ENCODE measurements around the gene TUB.
A peak's percentile ranks its signal among the peaks of the same experiment; 100 is the strongest.

DNA sequence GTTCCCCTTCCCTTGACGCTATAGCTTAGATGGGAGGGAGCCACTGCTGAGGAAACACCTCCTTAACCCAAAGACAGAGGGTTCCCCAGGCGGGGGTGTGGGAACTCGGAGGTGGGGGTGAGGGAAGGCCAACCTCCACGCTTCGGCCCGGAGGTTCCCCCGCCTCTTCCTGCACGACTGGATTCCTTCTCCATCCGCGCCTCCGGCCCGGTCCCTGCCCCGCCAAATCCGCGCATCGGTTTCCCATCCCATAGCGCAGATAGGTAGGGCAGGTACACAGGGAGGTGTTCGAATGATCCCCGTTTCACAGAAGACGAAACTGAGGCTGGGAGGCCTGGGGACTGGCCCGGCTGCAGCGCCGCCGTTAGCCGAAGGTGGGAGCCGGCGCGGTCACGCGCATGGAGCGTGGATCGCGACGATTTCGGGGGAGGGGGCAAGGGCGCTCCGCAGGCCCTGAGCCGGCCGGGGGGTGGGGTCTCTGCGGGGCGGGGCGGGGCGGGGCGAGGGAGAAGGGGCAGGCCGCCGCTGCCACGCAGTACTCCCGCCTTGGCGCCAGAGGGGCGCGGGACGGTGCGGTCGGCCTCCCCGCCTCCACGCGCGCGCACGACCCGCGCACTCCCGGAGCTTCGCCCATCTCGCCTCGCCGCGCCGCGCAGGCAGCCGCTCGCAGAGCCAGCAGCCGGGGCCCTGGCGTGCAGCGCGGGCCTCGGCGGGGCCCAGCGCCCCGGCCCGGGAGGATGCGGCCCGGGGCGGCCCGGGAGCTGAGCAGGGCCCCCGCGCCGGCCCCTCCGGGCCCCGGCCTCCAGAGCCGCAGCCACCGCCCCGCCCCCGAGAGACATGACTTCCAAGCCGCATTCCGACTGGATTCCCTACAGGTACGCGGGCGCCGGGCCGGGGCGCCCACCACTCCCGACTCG is at the start of gene TUB:
- TF ChIP-seq, protein P1, sequence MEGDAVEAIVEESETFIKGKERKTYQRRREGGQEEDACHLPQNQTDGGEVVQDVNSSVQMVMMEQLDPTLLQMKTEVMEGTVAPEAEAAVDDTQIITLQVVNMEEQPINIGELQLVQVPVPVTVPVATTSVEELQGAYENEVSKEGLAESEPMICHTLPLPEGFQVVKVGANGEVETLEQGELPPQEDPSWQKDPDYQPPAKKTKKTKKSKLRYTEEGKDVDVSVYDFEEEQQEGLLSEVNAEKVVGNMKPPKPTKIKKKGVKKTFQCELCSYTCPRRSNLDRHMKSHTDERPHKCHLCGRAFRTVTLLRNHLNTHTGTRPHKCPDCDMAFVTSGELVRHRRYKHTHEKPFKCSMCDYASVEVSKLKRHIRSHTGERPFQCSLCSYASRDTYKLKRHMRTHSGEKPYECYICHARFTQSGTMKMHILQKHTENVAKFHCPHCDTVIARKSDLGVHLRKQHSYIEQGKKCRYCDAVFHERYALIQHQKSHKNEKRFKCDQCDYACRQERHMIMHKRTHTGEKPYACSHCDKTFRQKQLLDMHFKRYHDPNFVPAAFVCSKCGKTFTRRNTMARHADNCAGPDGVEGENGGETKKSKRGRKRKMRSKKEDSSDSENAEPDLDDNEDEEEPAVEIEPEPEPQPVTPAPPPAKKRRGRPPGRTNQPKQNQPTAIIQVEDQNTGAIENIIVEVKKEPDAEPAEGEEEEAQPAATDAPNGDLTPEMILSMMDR (IDR thresholded peaks at IDR 0.05), result no peak
- peak in 1 of 2 donors; percentile 36 for TF ChIP-seq POLR2A (IDR thresholded peaks at IDR 0.05)
